Thoracic aorta (tissue), 2 donors: ENCODE data around the gene CYP19A1. TPM values are rescaled to one million over a fixed set of nuclear protein-coding genes. Genes with fewer than 3 reads are reported as not detected.

Experiments used
- ATAC-seq: fragments of 150-250 bp; one replicate; pipeline ENCODE4 v1.8.0; 2017; ENCODE audit warnings: low read depth; ENCODE audit not compliant: insufficient number of reproducible peaks, low FRiP score
- DNase-seq: peaks from one replicate; pipeline ENCODE4 v3.0.0-alpha.2; 2020; ENCODE audit warnings: low spot score
- H3K27ac ChIP-seq, 2 donors: fragments of 200-600 bp; sonication (generic); 1 replicate in 1 of 2; 2 replicates in 1 of 2; pipeline ENCODE4 v1.5.1; 2016; ENCODE audit warnings: mild to moderate bottlenecking in 2 of 2, moderate library complexity in 2 of 2
- H3K27me3 ChIP-seq: fragments of 200-600 bp; sonication (generic); replicated peaks from 2 replicates; pipeline ENCODE4 v1.6.0; 2016; ENCODE audit warnings: mild to moderate bottlenecking; ENCODE audit not compliant: insufficient read depth
- H3K36me3 ChIP-seq: fragments of 200-600 bp; sonication (generic); one replicate; pipeline ENCODE4 v1.5.1; 2016
- H3K4me1 ChIP-seq, 2 donors: fragments of 200-600 bp; sonication (generic); 1 replicate in 1 of 2; 2 replicates in 1 of 2; pipeline versions ENCODE4 v1.5.1 to v1.6.0; 2016; ENCODE audit warnings: low read depth in 2 of 2, mild to moderate bottlenecking in 1 of 2; ENCODE audit not compliant: control insufficient read depth in 1 of 2
- H3K4me3 ChIP-seq: fragments of 200-600 bp; sonication (generic); 2 replicates; pipeline ENCODE4 v1.5.1; 2016; ENCODE audit warnings: mild to moderate bottlenecking
- H3K9me3 ChIP-seq: fragments of 200-600 bp; sonication (generic); 2 replicates; pipeline ENCODE4 v1.5.1; 2016
- CTCF ChIP-seq: fragments of 200-600 bp; sonication (generic); IDR thresholded peaks from one replicate; pipeline ENCODE4 v1.5.1; 2019; ENCODE audit warnings: antibody characterized with exemption
- total RNA-seq, 2 donors: library from RNA; depleted of rRNA; stranded (reverse); fragments of >200 nt; gene quantifications; one replicate each; pipeline versions ENCODE4 v1.1.0 to v1.2.3, GENCODE V29; 2016

The CYP19A1 gene
- total RNA-seq, 2 donors from 2014 or later = 0.54 to 3.1 TPM

- Histone ChIP-seq H3K36me3 (no peaks in the 10 kb centered on the region), H3K4me3 (no peak overlapping the region), H3K4me1 (peaks cover 10 to 19% of the 10 kb centered on the region in 2 donors), H3K27ac (no peak overlapping the region), H3K9me3 (no peaks in the 10 kb centered on the region), H3K27me3 (no peaks in the 10 kb centered on the region)
- DNase-seq (no peak), ATAC-seq (no peak)
- TF ChIP-seq CTCF = no peak
Measured at GRCh38 chr15:51328926-51329325, 9.5 kb downstream of the CYP19A1 start.

- Histone ChIP-seq H3K36me3 (no peaks in the 10 kb centered on the region), H3K4me3 (no peak overlapping the region), H3K4me1 (peaks cover 0 to under 1% of the 10 kb centered on the region in 2 donors), H3K9me3 (no peaks in the 10 kb centered on the region), H3K27ac (no peak overlapping the region), H3K27me3 (no peaks in the 10 kb centered on the region)
- ATAC-seq = no peak
- no peak for DNase-seq
- TF ChIP-seq CTCF = no peak
Measured at GRCh38 chr15:51327081-51327480, 11.3 kb downstream of the CYP19A1 start.

GRCh38 chr15:51325167-51325566 lies 13.2 kb downstream of the CYP19A1 start:
- Histone ChIP-seq H3K27me3 (no peaks in the 10 kb centered on the region), H3K36me3 (no peaks in the 10 kb centered on the region), H3K4me3 (no peak overlapping the region), H3K4me1 (no peaks in the 10 kb centered on the region), H3K9me3 (no peaks in the 10 kb centered on the region), H3K27ac (no peak overlapping the region)
- no peak for ATAC-seq
- TF ChIP-seq CTCF = no peak
- no peak for DNase-seq

DNA sequence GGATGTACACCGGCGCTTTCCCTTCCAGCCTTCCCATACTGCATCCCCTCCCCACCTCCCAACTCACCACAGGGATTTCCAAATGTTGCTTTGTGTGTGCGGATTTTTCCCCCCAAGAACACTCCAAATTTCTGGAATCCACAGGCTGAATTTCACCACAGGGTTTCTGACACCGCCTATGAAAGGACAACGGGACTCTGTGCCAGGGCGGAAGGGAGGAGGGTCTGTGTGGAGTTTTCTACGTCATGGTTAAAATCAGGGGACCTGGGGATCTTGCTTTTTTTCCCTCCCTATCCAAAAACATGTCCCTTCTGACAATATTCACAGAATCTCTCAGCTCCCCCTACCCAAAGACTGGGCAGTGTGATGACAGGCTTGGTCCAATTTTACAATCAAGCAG lies 14.6 kb downstream of the CYP19A1 start:
- Histone ChIP-seq H3K4me3 (no peak overlapping the region), H3K27me3 (no peaks in the 10 kb centered on the region), H3K4me1 (no peaks in the 10 kb centered on the region), H3K36me3 (no peaks in the 10 kb centered on the region), H3K9me3 (no peaks in the 10 kb centered on the region), H3K27ac (no peak overlapping the region)
- DNase-seq (no peak), ATAC-seq (no peak)
- no peak for TF ChIP-seq CTCF

GRCh38 chr15:51322621-51323296 lies 15.6 kb downstream of the CYP19A1 start:
- Histone ChIP-seq H3K27ac (no peak overlapping the region), H3K4me3 (no peak overlapping the region), H3K4me1 (no peaks in the 10 kb centered on the region), H3K36me3 (no peaks in the 10 kb centered on the region), H3K9me3 (no peaks in the 10 kb centered on the region), H3K27me3 (no peaks in the 10 kb centered on the region)
- ATAC-seq (no peak), DNase-seq (no peak)
- no peak for TF ChIP-seq CTCF
